ENCODE results near the gene FMO1.
"Not testable (repeated sequence)": the region's sequence is repeated elsewhere in the genome, so short reads cannot be mapped to it uniquely, and the experiment has no call there.

GRCh38 chr1:171236231-171236630 lies 12.1 kb upstream of the FMO1 start:
- not testable (repeated sequence) for TF ChIP-seq CTCF (IDR thresholded peaks at IDR 0.05); ZFX (IDR thresholded peaks at IDR 0.05; ENCODE audit: borderline replicate concordance)

Data from 22Rv1 (cell line).